Measurements from ENCODE around the gene CGNL1. TPM values are rescaled to one million over a fixed set of nuclear protein-coding genes. Genes with fewer than 3 reads are reported as not detected.

CGNL1 gene
- total and polyA plus RNA-seq, 10 of the 15 experiments (the other 5 are each of a cell fraction or from before 2014, with no cell fraction given) = under 0.01 to 0.27 (median 0.04) TPM; not detected in 3

DNA sequence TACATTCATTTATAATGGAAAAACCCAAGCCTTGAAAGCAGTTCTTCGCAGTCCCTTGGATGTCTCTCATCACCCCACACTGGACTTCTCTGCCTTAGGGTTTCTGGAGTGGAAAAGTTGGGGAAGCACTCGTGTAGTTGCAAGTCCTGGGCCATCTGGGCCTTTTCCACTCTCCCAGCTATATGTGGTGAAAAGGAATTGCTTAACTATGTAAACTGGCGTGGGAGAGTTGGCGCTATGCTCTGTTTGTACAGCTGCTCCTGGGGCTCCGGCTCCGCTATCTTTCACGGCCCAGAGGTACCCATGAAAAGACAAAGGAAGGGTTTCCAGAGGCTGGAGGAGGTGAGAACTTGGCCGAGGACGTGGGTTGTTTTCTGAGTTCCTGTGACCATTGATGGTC lies 134.3 kb downstream of the CGNL1 start:
- Histone ChIP-seq H3K4me1 (ENCODE audit: control insufficient read depth, insufficient read depth, low read length) (no peaks in the 10 kb centered on the region), H3K4me3 (no peak overlapping the region), H3K36me3 (ENCODE audit: control insufficient read depth in 2 of 2, insufficient read depth in 2 of 2, low read length in 1 of 2) (no peaks in the 10 kb centered on the region), H4K20me1 (ENCODE audit: control insufficient read depth, insufficient read depth) (no peaks in the 10 kb centered on the region), H3K27ac (ENCODE audit: control insufficient read depth, insufficient read depth) (no peak overlapping the region), H3K27me3 (replicated peaks in 1 of 2; ENCODE audit: control insufficient read depth in 2 of 2, insufficient read depth in 2 of 2, low read length in 1 of 2) (peaks cover 0 to 1% of the 10 kb centered on the region in 2 experiments; a peak in 1 of 4 replicates), H2AFZ (ENCODE audit: control insufficient read depth, low read depth, low read length) (no peak overlapping the region), H3K9ac (ENCODE audit: control insufficient read depth, insufficient read depth, low read length) (no peak overlapping the region), H3K9me3 (replicated peaks; ENCODE audit: control insufficient read depth, insufficient read depth, low read length) (no peaks in the 10 kb centered on the region), H3K4me2 (ENCODE audit: control insufficient read depth, insufficient read depth) (no peak overlapping the region), H3K79me2 (ENCODE audit: control insufficient read depth, insufficient read depth, low read length) (no peaks in the 10 kb centered on the region)
- intact Hi-C loops (cut with micrococcal nuclease; ENCODE audit: unreplicated experiment) (no loop called here), in situ Hi-C loops (cut with MboI) (no loop called here)
- ChIA-PET POLR2A (no interaction called here), SMC1A (ENCODE audit: uncharacterized antibody, unreplicated experiment) (no interaction called here), CTCF (interaction anchor here (3.0 kb wide), 1 partner anchor 16 kb away, joined by 13 read pairs; no protein-coding TSS in a partner anchor), RAD21 (ENCODE audit: unreplicated experiment) (no interaction called here)
- 45% methylated on average over 9 of the region's 9 CpGs for WGBS (ENCODE audit: insufficient coverage, insufficient replicate concordance, low lambda C conversion rate, missing lambda C conversion rate)
- FAIRE-seq (no peak), ATAC-seq (no peak), DNase-seq (ENCODE audit: low read depth, low spot score) (no peak)
- TF ChIP-seq RELA (IDR thresholded peaks at IDR 0.05; ENCODE audit: borderline replicate concordance, partially characterized antibody) (no peak), IKZF1 (conservative IDR thresholded peaks at IDR 0.05) (no peak), YBX1 (IDR thresholded peaks at IDR 0.05) (no peak), MEF2A (IDR thresholded peaks at IDR 0.05; ENCODE audit: insufficient read depth, low read depth, low read length) (no peak), KDM1A (IDR thresholded peaks at IDR 0.05; ENCODE audit: borderline replicate concordance) (no peak)
- no TSS peak for BruUV-seq (replicated peaks)

- H3K4me1 ChIP-seq (ENCODE audit: control insufficient read depth, insufficient read depth, low read length) = no peaks in the 10 kb centered on the region
- ChIA-PET RAD21 (ENCODE audit: unreplicated experiment) (interaction anchor here (1.4 kb wide), 1 partner anchor 11 kb away, joined by 5 read pairs; no protein-coding TSS in a partner anchor), SMC1A (ENCODE audit: uncharacterized antibody, unreplicated experiment) (interaction anchor here (2.1 kb wide), 1 partner anchor 12 kb away, joined by 11 read pairs; no protein-coding TSS in a partner anchor), CTCF (interaction anchor here (2.9 kb wide), 1 partner anchor 11 kb away, joined by 13 read pairs; no protein-coding TSS in a partner anchor), POLR2A (no interaction called here)
- H3K4me3 ChIP-seq = no peak overlapping the region
- intact Hi-C loops (cut with micrococcal nuclease; ENCODE audit: unreplicated experiment) (no loop called here), in situ Hi-C loops (cut with MboI) (no loop called here)
- H3K4me2 ChIP-seq (ENCODE audit: control insufficient read depth, insufficient read depth) = no peak overlapping the region
- 47% methylated on average over 22 of the region's 22 CpGs for WGBS (ENCODE audit: insufficient coverage, insufficient replicate concordance, low lambda C conversion rate, missing lambda C conversion rate)
- no peak overlapping the region for H3K27ac ChIP-seq (ENCODE audit: control insufficient read depth, insufficient read depth)
- no peaks in the 10 kb centered on the region for H3K9me3 ChIP-seq (replicated peaks; ENCODE audit: control insufficient read depth, insufficient read depth, low read length)
- H3K36me3 ChIP-seq (ENCODE audit: control insufficient read depth in 2 of 2, insufficient read depth in 2 of 2, low read length in 1 of 2) = no peaks in the 10 kb centered on the region
- no peak for ATAC-seq
- H3K9ac ChIP-seq (ENCODE audit: control insufficient read depth, insufficient read depth, low read length) = no peak overlapping the region
- no peak for DNase-seq (ENCODE audit: low read depth, low spot score)
- no peaks in the 10 kb centered on the region for H3K27me3 ChIP-seq (replicated peaks in 1 of 2; ENCODE audit: control insufficient read depth in 2 of 2, insufficient read depth in 2 of 2, low read length in 1 of 2)
- no peak for FAIRE-seq
- H2AFZ ChIP-seq (ENCODE audit: control insufficient read depth, low read depth, low read length) = no peak overlapping the region
- no TSS peak for BruUV-seq (replicated peaks)
- no peaks in the 10 kb centered on the region for H4K20me1 ChIP-seq (ENCODE audit: control insufficient read depth, insufficient read depth)
- H3K79me2 ChIP-seq (ENCODE audit: control insufficient read depth, insufficient read depth, low read length) = no peaks in the 10 kb centered on the region
- no peak for TF ChIP-seq NFIC (IDR thresholded peaks at IDR 0.05; ENCODE audit: low read depth, low read length)
- no peak for TF ChIP-seq CREB1 (IDR thresholded peaks at IDR 0.05; ENCODE audit: low read depth)
- TF ChIP-seq, protein P1, sequence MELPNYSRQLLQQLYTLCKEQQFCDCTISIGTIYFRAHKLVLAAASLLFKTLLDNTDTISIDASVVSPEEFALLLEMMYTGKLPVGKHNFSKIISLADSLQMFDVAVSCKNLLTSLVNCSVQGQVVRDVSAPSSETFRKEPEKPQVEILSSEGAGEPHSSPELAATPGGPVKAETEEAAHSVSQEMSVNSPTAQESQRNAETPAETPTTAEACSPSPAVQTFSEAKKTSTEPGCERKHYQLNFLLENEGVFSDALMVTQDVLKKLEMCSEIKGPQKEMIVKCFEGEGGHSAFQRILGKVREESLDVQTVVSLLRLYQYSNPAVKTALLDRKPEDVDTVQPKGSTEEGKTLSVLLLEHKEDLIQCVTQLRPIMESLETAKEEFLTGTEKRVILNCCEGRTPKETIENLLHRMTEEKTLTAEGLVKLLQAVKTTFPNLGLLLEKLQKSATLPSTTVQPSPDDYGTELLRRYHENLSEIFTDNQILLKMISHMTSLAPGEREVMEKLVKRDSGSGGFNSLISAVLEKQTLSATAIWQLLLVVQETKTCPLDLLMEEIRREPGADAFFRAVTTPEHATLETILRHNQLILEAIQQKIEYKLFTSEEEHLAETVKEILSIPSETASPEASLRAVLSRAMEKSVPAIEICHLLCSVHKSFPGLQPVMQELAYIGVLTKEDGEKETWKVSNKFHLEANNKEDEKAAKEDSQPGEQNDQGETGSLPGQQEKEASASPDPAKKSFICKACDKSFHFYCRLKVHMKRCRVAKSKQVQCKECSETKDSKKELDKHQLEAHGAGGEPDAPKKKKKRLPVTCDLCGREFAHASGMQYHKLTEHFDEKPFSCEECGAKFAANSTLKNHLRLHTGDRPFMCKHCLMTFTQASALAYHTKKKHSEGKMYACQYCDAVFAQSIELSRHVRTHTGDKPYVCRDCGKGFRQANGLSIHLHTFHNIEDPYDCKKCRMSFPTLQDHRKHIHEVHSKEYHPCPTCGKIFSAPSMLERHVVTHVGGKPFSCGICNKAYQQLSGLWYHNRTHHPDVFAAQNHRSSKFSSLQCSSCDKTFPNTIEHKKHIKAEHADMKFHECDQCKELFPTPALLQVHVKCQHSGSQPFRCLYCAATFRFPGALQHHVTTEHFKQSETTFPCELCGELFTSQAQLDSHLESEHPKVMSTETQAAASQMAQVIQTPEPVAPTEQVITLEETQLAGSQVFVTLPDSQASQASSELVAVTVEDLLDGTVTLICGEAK (IDR thresholded peaks at IDR 0.05; ENCODE audit: borderline replicate concordance) = no peak
- TF ChIP-seq POU2F2 (IDR thresholded peaks at IDR 0.05; ENCODE audit: borderline replicate concordance, low read depth, low read length) = no peak
- no peak for TF ChIP-seq ATF7 (IDR thresholded peaks at IDR 0.05; ENCODE audit: low read depth)
- TF ChIP-seq ZNF217 (IDR thresholded peaks at IDR 0.05) = no peak
- TF ChIP-seq CBX3 (IDR thresholded peaks at IDR 0.05; ENCODE audit: borderline replicate concordance, low read depth) = no peak
- TF ChIP-seq RB1 (IDR thresholded peaks at IDR 0.05; ENCODE audit: borderline replicate concordance) = no peak
These were observed 140.2 kb downstream of the CGNL1 start for GRCh38 chr15:57516327-57517029.

Data from GM12878 (cell line).